ENCODE results near the gene FOXL3.
A peak's percentile ranks its signal among the peaks of the same experiment; 100 is the strongest.

Gene FOXL3

GRCh38 chr7:255721-256361 is 34.1 kb upstream of the FOXL3 start:
- DNase-seq: no peak

- DNase-seq: no peak
Measured at GRCh38 chr7:256461-256940, 33.5 kb upstream of the FOXL3 start.

- DNase-seq: no peak
Measured at GRCh38 chr7:256981-257646, 32.9 kb upstream of the FOXL3 start.

- DNase-seq: no peak
Measured at GRCh38 chr7:257647-257992, 32.4 kb upstream of the FOXL3 start.

- no peak for DNase-seq
Measured at GRCh38 chr7:258476-259190, 31.3 kb upstream of the FOXL3 start.

- DNase-seq: no peak
Measured at GRCh38 chr7:259191-259505, 30.8 kb upstream of the FOXL3 start.

GRCh38 chr7:259751-260405 is 30.1 kb upstream of the FOXL3 start:
- no peak for DNase-seq

GRCh38 chr7:260441-261281 is 29.3 kb upstream of the FOXL3 start:
- DNase-seq: no peak

GRCh38 chr7:261341-262250 is 28.4 kb upstream of the FOXL3 start:
- DNase-seq: peak; percentile 14

- no peak for DNase-seq
Measured at GRCh38 chr7:262251-262572, 27.8 kb upstream of the FOXL3 start.

- DNase-seq: peak; percentile 36
Measured at GRCh38 chr7:262631-263311, 27.2 kb upstream of the FOXL3 start.

GRCh38 chr7:263483-264351 is 26.3 kb upstream of the FOXL3 start:
- DNase-seq: peak; percentile 27

- no peak for DNase-seq
Measured at GRCh38 chr7:264541-265191, 25.3 kb upstream of the FOXL3 start.

- DNase-seq: no peak
Measured at GRCh38 chr7:265192-265997, 24.6 kb upstream of the FOXL3 start.

- DNase-seq: no peak
Measured at GRCh38 chr7:265998-266850, 23.7 kb upstream of the FOXL3 start.

- no peak for DNase-seq
Measured at GRCh38 chr7:266851-267840, 22.8 kb upstream of the FOXL3 start.

GRCh38 chr7:268991-269390 is 21.0 kb upstream of the FOXL3 start:
- DNase-seq: no peak

Measured in CD4-positive, alpha-beta T cell treated with Interleukin-15 for 1 hour (primary cell).